Right lobe of liver (tissue), 4 donors: ENCODE results near the gene AGTRAP.

Experiments
- POLR2A ChIP-seq: fragments of 450-650 bp; IDR thresholded peaks from one replicate; pipeline ENCODE4 v1.6.1; 2017; ENCODE audit warnings: antibody characterized with exemption, mild to moderate bottlenecking
- TF ChIP-seq, protein P1 (sequence below), 4 donors: fragments of 200-600 bp in 3 of 4; fragments of 450-650 bp in 1 of 4; IDR thresholded peaks; one replicate each; pipeline versions ENCODE4 v1.5.1 to v1.8.0; 2016 to 2022; ENCODE audit warnings: antibody characterized with exemption in 4 of 4, mild to moderate bottlenecking in 2 of 4
- donor health status: DM: no; HTN: no; CAD: no.
- donor health status: DM: no; HTN: no; CAD: no.
- donor health status: DM: no; HTN: yes; CAD: no.

- TF ChIP-seq POLR2A: no peak
- TF ChIP-seq, protein P1, sequence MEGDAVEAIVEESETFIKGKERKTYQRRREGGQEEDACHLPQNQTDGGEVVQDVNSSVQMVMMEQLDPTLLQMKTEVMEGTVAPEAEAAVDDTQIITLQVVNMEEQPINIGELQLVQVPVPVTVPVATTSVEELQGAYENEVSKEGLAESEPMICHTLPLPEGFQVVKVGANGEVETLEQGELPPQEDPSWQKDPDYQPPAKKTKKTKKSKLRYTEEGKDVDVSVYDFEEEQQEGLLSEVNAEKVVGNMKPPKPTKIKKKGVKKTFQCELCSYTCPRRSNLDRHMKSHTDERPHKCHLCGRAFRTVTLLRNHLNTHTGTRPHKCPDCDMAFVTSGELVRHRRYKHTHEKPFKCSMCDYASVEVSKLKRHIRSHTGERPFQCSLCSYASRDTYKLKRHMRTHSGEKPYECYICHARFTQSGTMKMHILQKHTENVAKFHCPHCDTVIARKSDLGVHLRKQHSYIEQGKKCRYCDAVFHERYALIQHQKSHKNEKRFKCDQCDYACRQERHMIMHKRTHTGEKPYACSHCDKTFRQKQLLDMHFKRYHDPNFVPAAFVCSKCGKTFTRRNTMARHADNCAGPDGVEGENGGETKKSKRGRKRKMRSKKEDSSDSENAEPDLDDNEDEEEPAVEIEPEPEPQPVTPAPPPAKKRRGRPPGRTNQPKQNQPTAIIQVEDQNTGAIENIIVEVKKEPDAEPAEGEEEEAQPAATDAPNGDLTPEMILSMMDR (IDR thresholded peaks at IDR 0.05): no peak
These were observed 27.2 kb upstream of the AGTRAP start for GRCh38 chr1:11708554-11709350.
